Stimulated activated CD4-positive, alpha-beta T cell treated with anti-CD3 and anti-CD28 coated beads, Interleukin-4, amount 100 ng/mL, for 4 hours (primary cell): ENCODE data around the gene EBF3.

Source experiments
- DNase-seq, 2 experiments: peaks; one replicate each; pipeline ENCODE4 v3.0.0-alpha.2; 2020

The EBF3 gene

DNA sequence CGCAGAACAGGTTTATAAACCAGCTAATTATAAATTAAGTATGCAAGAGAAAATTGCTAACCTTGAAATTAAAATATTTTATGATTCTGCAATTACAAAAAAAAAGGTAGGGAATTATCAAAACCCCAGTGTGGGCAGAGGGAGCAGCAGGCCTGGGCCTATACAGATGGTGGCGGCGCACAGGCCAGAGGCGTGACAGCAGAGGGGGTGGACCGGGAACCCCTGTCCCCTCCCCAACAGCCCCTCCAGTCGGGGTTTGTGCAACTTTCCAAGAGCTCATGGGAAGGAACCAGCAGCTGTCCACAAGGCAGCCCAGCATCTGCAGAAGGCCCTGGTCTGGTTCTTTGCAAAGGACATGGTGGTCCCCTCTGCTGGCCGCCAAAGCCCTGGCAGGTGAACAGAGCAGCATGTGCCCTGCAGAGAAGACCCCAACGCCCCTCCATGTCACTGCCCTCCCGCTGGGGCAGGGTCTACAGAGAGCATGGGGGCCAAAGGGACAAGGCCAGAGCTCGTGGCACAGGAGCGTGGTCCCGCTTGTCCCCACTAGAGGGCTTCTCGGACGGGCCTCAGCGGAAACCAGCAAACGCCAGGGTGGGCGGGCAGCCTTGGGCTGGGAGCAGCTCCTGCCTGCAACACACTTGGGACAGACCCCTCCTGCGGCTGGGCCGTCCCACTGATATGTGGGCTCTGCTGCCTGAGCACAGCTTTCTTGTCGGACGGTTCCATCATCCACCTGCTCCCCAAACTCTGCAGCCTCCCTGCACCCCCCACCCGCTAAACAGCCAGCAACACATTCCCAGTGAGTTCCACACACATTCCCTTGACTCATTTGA lies 75.1 kb downstream of the EBF3 start:
- peak in 1 of 2 experiments; percentile 45 for DNase-seq

DNA sequence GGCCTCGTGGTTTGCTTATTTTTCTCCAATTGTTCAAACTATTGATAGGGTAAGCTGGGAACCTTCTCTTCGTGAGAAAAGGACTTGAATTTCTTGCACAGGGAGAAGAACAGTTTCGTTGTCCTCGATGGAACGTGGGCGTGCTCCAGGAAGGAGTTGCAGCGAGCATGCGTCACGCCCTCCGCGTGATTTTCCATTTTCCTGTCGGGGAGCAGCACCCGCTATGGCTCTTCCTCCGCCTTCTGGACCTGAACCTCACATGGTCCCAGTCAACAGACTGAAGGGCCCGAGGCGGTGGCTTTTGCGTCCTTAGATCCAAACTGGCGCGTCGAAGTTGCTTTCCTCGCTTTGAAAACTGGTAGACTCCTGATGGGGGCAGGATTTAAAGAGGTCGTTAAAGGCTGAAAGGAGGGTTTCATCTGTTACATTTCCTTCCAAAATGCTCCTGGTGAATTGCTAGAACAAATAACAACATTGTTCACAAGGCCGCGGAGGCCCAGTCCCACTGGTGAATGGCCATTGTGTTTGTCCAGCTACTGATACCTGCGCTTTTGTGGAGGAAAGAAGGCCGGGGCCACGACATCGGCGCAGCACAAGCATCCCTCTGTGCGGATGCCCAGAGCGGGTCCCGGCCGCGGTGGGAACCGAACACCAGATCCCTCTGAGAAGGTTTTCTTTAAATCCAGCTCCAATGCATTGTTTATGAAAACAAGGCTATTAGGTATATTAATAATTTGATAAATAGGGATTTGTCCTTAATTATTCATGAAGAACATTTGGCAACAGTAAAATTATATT lies 75.9 kb downstream of the EBF3 start:
- DNase-seq, result no peak

DNA sequence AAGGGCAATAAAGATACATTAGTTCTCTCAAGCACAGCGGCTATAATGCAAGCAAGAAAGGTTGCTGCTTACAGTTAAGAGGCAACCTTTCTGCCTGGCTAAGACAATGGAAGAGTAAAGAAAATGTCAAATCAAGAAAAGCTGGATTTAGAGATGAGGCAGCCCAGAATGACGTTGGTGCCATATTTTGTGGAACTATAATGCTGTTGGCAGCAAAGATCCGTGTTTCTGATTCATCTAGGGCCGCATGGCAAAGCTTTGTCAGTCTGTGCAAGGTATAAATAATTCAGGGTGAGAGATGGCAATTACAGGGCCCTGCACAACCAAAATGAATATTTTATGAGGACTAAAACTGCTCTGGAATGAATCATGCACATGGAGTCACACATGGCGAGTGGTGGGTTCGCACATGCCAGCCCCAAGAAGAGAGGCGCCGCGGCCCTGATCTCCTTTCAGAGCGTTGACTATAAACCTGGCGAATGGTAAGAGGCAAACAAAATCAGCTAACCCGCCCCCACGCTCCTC lies 76.6 kb downstream of the EBF3 start:
- DNase-seq, result no peak

DNA sequence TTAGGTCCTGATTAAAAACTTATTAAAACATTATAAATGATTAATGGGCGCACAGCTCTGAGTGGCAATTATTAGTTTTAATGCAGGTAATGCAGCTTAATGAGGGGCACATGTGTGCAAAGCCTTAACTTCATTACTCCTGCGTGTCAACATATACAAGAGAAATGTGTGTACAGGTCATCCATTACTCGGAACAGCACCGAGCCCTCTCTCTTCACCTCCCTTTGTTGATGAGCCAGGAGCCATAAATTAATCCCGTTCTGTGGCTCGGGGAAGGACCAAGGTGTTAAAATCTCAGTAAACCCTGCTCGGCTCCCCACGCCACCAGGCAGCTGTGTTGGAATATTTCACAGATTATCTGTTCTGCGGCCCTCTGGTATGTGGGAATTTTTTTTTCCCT lies 77.8 kb downstream of the EBF3 start:
- no peak for DNase-seq

DNA sequence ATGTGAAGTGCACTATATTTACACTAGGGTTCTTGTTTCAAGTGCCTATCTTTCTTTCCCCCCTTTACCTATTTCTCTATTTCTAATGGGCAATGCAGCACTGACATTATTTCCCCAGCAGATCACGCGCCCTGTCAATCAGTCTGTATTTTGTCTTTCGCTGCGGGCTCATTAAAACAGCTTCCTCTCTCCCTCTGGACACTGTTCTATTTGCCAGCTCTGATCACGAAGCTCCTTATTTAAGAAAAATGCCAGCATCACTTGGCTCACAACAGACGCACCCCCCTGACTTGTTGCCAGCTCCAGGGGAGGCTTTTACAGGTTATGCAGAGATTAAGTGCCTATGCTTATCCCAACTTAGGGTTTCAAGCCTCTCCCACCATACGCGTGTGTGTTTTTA lies 78.5 kb downstream of the EBF3 start:
- DNase-seq, result no peak

DNA sequence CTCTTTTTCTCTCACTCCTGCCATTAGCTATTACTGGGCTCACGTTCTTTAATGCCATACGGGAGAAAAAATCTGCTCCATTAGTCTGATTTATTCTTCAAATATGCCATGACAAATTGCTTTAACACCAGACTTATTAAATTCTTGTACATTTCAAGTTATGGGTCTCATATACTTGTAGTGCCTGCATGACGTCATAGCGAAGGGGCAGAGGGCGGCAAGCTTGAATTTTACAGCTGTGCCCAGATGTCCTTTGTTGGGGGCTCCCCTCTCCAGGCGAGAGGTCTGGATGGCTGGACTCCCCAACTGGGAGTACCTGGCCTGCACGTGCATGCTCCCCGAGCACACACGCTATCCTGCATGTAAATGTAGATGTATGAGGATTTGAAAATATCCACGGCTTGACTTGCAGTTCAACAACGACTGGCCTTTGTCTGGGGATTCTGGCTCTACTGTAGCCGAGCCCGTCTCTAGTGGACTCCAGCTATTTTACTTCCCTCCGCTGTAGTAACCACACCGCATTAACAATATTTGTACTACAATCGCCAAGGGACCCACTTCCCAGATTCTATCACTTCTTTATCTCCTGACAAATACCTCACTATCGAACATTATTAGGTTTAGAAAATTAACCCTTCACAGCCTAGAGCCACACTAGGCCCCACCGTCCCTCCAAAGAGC lies 79.5 kb downstream of the EBF3 start:
- DNase-seq, result no peak

DNA sequence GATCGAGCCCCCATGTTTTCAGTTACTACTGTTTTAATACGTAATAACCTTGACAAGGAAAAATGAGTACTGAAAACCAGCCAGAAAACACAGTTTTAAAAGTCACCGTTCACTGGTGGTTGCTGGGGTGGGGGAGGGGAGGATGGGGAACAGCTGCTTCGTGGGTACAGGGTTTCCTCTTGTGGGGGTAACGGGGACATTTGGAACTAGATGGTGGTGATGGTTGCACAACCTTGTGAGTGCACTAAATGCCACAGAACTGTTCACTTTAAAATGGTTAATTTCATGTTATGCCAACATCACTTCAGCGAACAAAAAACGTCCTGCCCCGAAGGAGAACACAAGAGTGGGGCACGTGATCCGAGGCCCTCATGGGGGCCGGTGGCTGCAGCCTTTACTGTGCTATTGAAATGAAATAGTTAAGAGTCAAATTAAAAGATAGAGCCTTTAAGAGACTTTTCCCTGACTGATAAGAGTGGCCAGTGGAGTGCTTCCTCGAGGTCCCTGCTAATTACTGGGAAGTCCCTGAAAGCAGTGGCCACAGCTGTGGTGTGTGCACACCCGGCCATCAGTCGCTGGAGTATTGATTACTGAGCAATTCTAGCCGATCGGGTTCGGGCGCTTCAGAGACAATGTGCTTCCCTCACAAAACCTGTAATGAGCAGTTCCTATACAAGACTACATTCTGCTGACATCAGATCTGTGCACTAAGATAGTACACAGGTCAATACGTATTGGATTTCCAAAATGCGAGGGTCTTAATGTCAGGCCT lies 80.3 kb downstream of the EBF3 start:
- no peak for DNase-seq

DNA sequence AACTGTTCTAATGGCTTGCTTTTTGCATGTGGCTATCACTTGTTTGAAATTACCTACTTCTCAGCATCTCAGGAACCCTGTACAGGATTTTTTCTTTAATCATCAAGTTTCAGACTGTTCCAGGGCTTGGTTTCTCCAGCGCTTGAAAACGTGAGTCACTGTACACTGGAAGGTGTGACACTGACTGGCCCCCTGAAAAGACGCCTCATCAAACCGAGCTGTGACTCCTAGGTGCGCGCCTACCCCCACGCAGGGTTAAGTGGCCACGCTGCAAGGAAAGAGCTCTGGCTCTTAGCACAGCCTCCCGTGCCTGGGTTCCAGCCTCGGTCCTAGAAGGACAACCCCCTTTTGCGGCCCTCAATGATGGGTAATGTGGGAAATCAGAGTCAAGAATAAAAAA lies 81.0 kb downstream of the EBF3 start:
- DNase-seq, result no peak

DNA sequence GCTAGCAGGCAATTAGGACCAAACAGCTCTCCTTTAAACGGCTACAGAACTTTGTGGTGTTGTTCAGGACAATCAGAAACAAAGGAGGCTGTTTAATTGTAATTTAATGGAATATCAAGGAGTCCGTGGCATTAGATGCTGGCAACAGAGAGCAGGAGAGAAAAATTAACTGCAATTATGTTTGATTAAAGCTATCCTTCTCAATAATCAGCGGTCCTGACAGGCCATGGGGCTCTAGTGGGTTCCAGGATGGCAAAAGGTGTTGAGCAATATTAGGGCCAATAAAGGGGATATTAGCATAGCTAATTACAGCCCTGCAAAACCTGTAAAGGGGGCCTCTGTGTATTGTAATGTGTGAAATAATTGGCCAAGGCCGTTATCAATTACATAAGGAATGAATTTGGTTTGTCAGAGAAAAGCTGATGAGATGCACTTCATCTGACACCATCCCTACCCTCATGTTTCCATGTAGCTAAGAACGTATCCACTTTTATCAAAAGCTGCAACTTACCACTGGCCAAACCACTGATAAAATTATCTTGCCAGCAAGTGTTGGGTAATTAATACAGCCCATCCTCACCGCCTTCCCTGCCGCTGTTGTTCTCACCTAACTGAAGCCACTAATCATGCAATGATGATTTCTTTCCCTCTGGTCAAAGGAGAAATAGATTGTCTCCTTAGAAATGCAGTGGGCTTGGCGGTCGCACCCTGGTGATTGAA lies 81.6 kb downstream of the EBF3 start:
- no peak for DNase-seq

DNA sequence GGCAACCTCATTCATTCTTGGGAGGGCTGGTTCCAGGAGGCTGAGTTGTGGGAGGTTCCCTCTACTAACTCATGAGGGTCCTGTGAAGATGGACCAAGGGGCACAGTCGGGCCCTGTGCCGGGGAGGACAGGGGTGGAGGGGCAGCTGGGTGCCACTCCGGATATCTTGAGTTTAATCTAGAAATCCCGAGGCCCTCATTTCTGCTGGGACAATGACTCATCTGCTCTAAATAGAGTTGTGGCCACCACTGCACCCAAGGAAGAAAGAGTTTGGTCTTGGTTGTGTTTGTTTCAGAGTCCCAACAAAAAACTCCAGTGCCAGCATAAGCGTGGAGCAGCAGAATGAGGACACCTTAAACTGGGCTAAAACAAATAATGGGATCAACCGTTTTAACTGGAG lies 82.4 kb downstream of the EBF3 start:
- DNase-seq, result no peak

DNA sequence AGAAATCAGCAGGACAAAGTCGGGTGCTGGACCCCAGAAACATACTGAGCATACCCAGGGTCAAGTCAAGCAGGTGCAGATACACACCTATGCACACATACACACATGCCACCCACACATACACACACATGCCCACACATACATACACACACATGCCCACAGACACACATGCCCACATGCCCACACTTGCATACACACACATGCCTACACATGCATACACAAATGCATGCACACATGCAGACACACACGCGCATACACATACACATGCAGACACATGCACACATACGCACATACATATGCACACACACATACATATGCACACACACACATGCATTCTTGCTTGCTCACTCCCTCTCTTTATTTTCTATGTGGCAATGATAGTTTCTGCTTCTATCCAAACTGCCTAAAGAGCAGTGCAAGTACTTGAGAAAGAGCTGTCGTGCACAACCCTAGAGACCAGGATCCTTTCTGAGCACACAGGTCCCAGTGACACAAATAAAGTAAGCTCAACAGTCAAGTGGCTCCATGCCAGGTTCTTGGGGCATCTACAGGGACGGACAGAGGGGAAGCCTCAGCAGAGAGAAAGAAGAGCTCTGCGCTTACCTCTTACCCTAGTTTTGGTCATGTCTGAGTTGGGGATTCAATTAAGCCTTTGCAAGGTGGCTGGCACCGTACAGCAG lies 83.7 kb downstream of the EBF3 start:
- no peak for DNase-seq

DNA sequence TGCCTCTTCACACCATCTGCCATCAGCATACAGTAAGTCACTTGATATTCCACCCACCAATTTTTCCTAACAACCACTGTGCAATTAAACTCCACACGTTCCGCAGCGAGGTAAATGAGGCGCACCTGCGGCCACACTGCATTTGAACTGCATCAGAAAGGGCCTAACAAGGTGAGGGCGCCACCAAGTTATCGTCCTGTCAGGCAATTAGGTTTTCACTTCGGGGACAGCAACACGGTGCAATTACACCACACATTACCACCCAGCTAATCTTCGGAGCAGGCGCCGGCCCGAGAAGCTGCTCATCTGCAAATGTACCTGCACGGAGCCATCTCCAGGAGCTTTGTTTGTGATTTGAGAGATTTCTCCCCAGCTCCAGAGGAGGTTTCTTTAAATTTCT lies 84.4 kb downstream of the EBF3 start:
- DNase-seq, result no peak

DNA sequence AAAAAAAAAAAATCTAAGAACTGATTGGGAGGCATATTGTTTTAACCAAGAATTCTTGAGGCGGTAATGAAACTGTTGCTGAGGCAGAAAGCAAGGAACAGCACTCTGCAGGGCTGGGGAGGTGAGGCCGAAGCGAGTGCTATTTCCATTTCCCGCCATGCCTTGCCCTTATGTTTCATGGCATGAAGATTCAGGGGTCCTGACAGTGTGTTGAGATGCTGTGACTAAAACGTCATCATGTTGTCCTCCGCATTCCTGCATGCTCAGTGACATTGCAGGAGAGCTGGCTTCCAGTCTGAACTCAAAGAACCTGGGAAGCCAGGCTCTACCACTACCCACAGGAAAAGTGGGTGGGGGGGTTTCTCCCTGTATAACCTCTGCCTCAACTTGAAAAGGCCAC lies 85.2 kb downstream of the EBF3 start:
- no peak for DNase-seq

DNA sequence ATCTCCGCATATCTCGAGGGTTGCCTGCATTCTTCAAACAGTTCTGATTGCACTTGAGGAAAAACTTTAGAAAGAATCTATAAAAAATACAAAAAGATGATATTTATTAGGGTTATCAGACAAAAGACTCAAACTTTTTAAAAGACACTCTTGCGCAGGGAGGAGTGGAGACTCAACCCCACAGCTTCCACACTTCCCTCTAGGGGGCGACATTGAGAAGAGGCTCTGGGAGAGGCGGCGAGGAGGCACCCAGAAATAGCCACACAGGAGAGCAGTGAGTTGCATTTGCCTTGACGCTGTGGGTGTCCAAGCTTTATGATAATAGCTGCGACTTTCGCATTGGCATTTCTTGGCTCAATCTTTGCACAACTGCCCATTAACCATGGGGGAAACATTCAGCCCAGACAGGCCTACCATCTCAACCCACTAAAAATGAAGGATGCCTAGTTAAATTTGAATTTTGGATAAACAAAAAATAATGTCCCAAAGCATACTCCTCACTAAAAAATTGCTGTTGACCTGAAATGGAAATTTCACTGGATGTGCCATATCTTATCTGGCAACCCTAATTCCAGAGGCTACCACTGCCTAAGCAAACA lies 86.2 kb downstream of the EBF3 start:
- DNase-seq, result peak; percentile 17 to 23

DNA sequence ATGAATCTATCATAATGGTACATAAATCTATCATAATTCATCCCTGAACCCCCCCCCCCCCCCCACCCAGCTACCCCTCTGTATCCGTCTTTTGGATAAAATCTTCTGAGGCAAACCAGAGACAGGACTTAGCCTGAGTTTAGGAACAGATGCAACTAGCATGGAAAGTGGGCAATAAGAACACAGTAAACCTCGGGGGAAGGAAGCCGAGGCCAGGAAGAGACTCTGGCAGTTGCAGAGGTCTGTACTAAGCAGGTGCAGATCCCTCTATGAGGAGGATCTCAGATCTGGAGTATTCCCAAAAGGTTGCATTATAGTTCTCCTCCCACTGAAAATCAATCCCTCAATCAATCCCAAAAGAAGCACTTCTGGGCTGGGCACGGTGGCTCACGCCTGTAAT lies 87.2 kb downstream of the EBF3 start:
- no peak for DNase-seq

DNA sequence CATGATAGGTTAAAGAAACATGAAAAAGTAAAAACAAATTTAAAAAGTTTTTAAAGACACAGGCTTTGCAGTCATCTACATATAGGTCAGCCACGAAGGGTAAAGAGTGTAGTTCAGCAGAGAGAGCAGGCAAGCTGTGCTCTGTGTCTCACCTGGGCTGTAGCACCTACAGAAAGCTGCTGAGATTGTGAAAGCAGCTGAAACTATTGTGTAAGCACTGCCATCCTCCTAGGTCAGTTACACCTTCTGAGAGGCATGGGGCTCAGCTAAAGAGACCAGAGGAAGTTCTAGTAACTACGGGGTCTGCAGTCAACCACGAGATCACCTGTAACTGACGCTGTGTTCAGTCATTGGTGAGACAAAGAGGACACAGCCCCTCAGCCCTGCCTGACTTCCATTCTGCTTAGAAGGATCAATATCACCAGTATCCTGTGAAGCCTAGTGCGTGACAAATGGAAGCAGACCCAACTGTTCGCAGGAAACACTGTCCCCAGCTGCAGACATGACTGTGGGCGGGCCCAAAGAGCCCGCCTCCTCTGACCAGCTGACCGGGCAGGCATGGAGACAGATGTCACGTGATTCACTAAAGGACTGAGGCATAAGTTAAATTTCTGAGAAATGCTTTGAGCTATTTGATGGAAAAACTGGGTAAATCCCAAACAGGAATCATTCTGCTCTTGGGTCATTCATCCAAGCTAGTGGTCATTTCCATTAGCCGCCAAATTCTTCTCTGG lies 87.9 kb downstream of the EBF3 start:
- no peak for DNase-seq

DNA sequence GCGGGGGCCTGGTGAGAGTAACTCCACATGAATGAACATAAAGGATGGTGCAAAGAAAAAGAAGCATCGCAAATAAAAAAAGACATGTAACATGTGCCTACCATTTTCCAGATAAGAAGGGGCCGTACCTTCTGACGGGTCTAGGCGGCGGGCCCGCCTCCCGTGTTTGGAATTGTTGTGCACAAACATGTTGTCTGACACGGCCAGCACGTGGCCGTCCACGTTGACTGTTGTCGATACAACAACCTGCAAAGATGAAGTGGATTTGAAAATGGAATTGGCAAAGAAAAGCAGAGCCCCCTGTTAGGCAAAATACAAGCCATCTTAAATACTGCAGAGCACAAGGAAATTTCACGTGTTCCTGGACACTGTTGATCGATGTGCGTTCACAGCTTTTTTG lies 90.7 kb downstream of the EBF3 start:
- no peak for DNase-seq

DNA sequence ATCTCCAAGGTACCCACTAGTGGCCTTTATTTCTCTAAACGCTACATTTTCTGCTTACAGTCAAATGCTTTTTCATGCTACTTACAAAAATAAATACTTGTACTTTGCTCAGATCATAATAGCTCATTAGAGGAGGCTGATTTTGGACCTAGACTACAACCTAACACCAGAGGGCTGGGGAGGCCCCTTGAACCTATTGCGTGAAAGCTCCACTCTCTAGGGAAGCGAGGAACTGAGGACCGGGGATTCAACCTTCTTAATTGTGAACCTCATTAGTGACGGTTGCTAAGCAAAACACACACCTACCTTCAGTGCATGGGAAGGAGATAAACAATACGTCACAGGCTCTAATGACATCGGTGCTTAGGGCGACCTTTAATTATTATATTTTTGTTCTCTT lies 92.1 kb downstream of the EBF3 start:
- DNase-seq, result no peak

DNA sequence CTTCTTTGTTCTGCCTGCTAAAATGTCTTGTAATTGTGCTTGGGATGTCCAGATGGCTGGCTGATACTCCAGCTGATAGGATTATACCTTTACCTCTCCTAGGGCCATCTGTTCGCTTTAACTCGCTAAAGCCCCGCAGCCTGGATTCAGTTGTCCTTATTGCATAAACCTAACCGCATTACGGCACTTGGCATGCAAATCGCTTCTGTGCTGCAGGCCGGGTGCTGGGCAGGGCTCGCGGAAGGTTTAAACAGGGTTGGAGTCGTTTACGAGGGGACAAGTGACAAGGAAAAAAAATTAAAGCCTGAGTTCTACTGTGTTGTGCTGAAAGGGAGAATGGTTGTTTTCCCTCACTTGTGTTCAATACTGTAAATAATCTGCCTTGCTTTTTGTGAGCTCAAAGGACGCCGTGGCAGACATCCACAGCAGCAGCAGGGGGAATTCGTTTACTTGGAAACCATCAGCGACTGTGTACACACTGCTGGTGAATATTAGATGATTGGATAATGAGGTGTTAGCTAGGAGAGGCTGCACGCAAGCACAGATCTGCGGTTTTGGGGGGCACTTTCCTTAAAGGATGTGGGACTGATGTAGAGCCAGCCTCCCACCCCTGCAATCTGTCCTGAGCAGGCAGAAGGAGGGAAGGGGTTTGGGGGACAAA lies 93.0 kb downstream of the EBF3 start:
- no peak for DNase-seq

DNA sequence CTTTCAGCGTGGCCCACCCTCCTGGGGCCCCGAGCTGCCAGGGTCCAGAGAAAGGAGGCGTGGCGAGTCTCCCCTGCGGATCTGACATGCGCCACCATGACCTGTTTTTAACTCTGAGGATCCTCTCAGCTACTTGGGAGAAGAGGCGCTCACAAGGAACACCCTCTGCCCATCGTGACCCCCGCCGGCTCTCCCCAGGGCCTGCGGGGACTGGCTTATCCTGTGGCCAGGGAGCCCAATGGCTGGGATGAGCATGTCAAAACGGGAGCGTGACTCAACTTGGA lies 93.7 kb downstream of the EBF3 start:
- no peak for DNase-seq
